ENCODE measurements around the gene TP63. TPM values are rescaled to one million over a fixed set of nuclear protein-coding genes. Genes with fewer than 3 reads are reported as not detected.

Gene TP63
- total and polyA plus RNA-seq, 2 experiments from 2014 or later, result not detected

- Histone ChIP-seq H3K36me3 (ENCODE audit: insufficient read depth) (no peaks in the 10 kb centered on the region), H3K79me2 (replicated peaks; ENCODE audit: insufficient read depth) (no peaks in the 10 kb centered on the region), H3K4me1 (ENCODE audit: insufficient read depth) (peaks cover 2% of the 10 kb centered on the region; the same call in 1 of the 2 replicates), H3K9me2 (ENCODE audit: insufficient read depth) (no peaks in the 10 kb centered on the region), H2AFZ (no peak overlapping the region), H3K4me2 (no peak overlapping the region), H3K27me3 (ENCODE audit: insufficient read depth) (peaks cover 99% of the 10 kb centered on the region), H3F3A (replicated peaks; ENCODE audit: low read depth) (no peaks in the 10 kb centered on the region), H4K20me1 (replicated peaks; ENCODE audit: insufficient read depth) (no peaks in the 10 kb centered on the region), H3K27ac (ENCODE audit: low read depth) (no peak overlapping the region), H3K4me3 (no peak overlapping the region)
- H3K4me3 Mint-ChIP-seq, result no peak overlapping the region
- H3K9me3 Mint-ChIP-seq, result no peaks in the 10 kb centered on the region
- peaks cover 73% of the 10 kb centered on the region for H3K27me3 Mint-ChIP-seq (ENCODE audit: insufficient read depth, low read depth, poor library complexity)
- H3K4me1 Mint-ChIP-seq, result peaks cover 11% of the 10 kb centered on the region
- DNase-seq (ENCODE audit: low spot score) (peak; percentile 50), ATAC-seq (peak; percentile 90)
- H3K27ac Mint-ChIP-seq, result no peak overlapping the region
- no peaks in the 10 kb centered on the region for H3K36me3 Mint-ChIP-seq (ENCODE audit: low read depth)
- TF ChIP-seq ETS1 (IDR thresholded peaks at IDR 0.05) (no peak), POLR2AphosphoS5 (IDR thresholded peaks at IDR 0.05; ENCODE audit: low read depth) (peak; percentile 70)
Observed at GRCh38 chr3:189776149-189776824, 145.1 kb downstream of the TP63 start.

- no peaks in the 10 kb centered on the region for H3K9me3 Mint-ChIP-seq
- Histone ChIP-seq H3K4me2 (no peak overlapping the region), H3K27ac (ENCODE audit: low read depth) (no peak overlapping the region), H3K4me3 (no peak overlapping the region), H3K9me2 (ENCODE audit: insufficient read depth) (no peaks in the 10 kb centered on the region), H4K20me1 (replicated peaks; ENCODE audit: insufficient read depth) (no peaks in the 10 kb centered on the region), H3F3A (replicated peaks; ENCODE audit: low read depth) (no peaks in the 10 kb centered on the region), H3K27me3 (ENCODE audit: insufficient read depth) (peaks cover 86% of the 10 kb centered on the region), H2AFZ (no peak overlapping the region), H3K79me2 (replicated peaks; ENCODE audit: insufficient read depth) (no peaks in the 10 kb centered on the region), H3K36me3 (ENCODE audit: insufficient read depth) (no peaks in the 10 kb centered on the region), H3K4me1 (ENCODE audit: insufficient read depth) (peaks cover 8% of the 10 kb centered on the region; the same call in 1 of the 2 replicates)
- peaks cover 63% of the 10 kb centered on the region for H3K27me3 Mint-ChIP-seq (ENCODE audit: insufficient read depth, low read depth, poor library complexity)
- no peak overlapping the region for H3K4me3 Mint-ChIP-seq
- H3K27ac Mint-ChIP-seq, result no peak overlapping the region
- no peak for DNase-seq (ENCODE audit: low spot score)
- no peaks in the 10 kb centered on the region for H3K36me3 Mint-ChIP-seq (ENCODE audit: low read depth)
- no peak for ATAC-seq
- peaks cover 16% of the 10 kb centered on the region for H3K4me1 Mint-ChIP-seq
- TF ChIP-seq CREB1 (CRISPR knock-in tag; IDR thresholded peaks at IDR 0.05; ENCODE audit: low read depth), result no peak
- TF ChIP-seq ETS1 (IDR thresholded peaks at IDR 0.05), result no peak
- TF ChIP-seq EZH2 (IDR thresholded peaks at IDR 0.05; ENCODE audit: low read depth, unreplicated experiment), result no peak
- TF ChIP-seq POLR2AphosphoS5 (IDR thresholded peaks at IDR 0.05; ENCODE audit: low read depth), result no peak
- TF ChIP-seq ZNF114 (CRISPR knock-in tag; IDR thresholded peaks at IDR 0.05), result no peak
- TF ChIP-seq REST (IDR thresholded peaks at IDR 0.05; ENCODE audit: unreplicated experiment), result no peak
- no peak for TF ChIP-seq ZNF331 (CRISPR knock-in tag; IDR thresholded peaks at IDR 0.05; ENCODE audit: low read depth)
- TF ChIP-seq NANOG (IDR thresholded peaks at IDR 0.05; ENCODE audit: borderline replicate concordance), result no peak
Observed at GRCh38 chr3:189778340-189778950, 147.3 kb downstream of the TP63 start.

Data from GM23338 (cell line).